GM19468 (cell line): ENCODE measurements around the gene F10.

Experiments used
- ATAC-seq: cut with Tn5 transposase; IDR thresholded peaks from one replicate; pipeline ENCODE4 v1.9.1; 2021; ENCODE audit warnings: mild to moderate bottlenecking, moderate library complexity, moderate number of reproducible peaks; ENCODE audit not compliant: unreplicated experiment; ENCODE audit errors: extremely low read depth

Gene F10

DNA sequence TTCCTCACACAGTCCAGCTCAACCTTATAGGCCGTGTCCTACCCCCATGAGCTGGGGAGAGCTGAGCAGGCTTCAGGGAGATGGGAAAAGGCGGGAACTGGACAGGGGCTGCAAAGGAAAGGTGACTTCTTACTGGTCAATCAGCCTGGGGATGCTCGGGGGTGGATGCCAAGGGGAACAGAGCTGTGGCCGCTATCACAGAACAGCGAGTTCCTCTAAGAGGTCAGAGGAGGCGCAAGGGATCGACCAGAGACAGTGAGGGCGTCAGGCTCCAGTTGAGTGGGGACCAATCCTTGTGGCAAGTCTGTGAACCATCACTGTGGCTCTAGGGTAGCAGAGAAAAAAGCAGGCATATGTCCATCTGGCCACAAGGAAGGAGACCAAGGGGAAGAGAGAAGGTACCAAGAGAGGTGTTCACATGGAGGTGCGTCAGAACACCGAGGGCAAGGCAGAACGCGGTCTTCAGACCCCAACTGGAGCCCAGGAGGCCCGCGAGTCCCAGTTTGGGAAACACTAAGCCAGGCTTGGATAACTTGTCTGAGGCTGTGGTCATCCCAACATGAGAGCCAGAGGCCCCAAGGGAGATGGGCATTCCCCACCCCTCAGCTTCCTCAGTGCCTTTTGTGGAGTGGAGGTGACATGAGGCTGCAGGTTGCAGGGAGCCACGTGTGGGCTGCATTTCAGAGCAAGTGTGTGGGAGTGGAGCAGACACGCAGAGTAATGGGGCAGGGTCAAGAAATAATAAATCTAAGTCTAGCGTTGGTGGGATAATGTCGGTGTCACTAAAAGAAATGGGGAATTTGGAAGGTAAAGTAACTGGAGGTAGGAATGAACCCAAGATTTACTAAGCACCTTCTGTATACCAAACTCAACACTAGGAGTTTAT, 3.9 kb downstream of the F10 start:
- no peak for ATAC-seq

DNA sequence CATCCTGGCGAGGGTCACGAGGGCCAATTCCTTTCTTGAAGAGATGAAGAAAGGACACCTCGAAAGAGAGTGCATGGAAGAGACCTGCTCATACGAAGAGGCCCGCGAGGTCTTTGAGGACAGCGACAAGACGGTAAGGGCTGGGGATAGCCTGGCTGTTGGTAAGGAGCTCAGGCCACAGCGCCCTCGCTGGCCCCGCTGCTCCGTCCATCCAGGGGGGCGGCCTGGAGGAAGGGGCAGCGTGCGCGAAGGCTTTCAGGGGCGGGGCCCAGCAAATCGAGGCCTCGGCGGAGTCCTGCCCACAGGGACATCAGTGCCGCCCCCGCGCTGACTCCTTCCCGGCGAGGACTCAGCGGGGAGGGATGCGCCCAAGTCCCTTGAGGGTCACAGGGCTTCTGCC, 6.9 kb downstream of the F10 start:
- ATAC-seq: no peak

DNA sequence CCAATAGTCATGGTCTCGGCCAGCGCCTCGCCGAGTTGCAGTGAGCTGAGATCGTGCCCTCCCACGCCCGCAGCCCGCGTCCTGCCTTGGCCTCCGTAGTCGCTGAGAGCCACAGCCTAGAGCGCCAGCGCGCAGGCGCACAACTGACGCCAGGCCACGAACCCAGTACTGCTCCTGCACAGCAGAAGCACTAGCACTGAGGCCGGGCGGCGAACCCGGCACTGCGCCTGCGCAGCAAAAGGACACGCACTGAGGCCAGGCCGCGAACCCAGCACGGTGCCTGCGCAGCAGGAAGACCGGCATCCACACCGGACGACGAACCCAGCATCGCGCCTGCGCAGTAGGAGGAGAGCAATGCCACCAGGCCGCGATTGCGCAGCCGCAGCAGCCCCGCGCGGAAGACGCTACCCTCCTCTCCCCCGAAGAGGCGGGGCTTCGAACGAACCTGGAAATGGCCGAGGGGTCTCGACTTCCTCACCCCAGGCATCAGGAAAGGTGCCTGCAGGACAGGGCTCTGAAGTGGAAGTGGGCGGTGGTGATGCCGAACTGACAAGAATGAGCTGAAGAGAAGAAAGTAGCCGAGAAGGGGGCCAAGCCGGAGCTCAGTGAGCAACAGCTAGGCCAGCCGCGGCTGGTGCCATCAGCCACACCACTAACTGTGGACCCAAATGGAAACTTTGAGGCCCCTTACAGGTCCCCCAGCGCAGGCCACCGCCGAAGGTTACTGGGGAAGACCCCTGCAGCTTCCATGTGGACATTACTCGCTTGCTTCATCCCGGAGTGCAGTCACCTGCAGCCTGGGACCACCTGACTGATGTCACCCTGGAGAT, 7.5 kb downstream of the F10 start:
- ATAC-seq: no peak

DNA sequence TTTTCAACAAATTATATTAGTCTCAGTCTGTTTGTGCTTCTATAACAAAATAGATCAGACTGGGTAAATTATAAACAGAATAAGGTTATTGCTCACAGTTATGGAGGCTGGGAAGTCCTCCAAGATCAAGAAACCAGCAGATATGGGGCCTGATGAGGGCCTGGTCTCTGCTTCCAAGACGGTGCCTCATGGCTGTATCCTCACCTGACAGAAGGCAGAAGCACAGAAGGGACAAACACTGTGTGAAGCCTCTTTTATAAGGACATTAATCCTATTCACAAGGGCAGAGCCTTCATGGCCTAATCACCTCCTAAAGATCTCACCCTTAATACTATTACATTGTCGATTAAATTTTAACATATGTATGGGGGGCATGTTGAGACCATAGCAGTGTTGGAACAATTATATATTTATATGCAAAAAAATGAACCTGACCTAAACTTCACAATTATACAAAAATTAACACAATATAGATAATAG, 12.7 kb downstream of the F10 start:
- ATAC-seq: no peak

DNA sequence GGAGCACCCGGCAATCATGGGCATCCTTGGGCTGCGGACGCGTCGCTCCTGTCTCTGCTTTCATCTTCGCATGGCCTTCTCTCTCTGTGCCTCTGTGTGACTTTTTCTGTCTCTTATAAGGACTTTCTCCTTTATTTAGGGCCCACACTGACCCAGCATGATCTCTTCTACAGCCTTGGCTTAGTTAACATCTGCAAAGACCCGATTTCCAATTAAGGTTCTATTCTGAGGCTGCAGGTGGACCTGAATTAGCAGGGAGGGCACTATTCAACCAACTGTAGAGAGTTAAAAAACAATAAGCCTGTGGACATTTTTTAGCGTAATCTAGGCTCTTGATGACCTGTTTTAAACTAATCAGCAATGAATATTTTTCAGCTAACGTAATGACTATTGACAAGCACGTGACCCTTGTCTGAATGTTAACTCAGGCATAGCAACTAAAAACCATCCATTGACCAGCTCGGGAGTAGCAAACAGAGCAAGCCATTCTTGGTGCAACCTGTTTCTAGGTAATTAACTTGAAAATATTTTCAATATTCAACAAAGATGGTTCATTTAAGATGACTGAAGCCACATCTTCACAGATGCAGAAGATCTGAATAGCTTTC, 15.2 kb downstream of the F10 start:
- no peak for ATAC-seq

DNA sequence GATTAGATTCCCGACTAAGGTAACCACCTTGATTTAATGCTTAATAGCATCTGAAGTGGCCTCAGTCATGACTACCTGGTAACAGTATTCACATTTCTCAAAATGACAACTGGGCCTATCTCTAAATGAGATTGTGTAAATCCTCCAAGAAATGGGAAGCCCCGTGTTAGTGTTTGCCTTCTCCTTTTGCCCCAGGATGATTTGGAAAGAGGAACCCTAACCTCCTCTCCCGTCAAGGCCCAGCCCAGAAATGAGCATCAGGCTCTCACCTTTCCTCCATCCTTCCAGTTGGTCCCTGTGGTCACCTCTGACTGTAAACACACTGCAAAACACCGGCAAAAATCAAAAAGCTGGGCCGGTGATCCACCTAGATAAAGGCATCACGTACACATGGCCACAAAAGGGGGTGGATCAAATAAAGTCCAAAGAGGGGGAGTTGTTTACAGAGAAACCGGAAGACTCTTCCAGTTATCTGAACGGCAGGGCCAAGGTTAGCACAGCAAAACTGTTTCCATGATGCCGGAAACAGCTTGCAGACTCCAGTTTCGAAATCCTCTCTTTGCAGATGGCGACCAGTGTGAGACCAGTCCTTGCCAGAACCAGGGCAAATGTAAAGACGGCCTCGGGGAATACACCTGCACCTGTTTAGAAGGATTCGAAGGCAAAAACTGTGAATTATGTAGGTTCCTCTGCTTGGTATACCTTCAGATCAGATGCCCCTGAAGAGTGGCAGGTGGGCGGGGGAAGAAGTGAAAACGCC, 16.4 kb downstream of the F10 start:
- ATAC-seq: no peak

DNA sequence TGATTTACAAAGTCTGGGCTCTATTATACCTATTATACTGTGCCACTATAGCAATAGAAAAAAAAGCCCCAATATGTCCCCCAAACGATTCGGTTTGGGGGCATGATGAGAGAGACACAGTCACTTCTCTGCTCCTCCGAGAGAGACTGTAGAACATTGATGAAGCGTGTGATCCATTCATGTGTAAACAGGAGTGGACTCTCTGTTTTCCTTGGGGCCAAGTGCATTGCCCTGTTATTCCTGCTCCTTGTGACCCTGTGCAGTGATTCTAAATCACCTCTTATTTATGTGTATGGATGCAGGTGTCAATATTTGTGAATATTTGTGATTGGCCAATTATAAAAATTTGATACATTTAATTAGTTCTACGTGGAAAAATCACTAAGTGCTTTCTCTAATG, 17.0 kb downstream of the F10 start:
- no peak for ATAC-seq

DNA sequence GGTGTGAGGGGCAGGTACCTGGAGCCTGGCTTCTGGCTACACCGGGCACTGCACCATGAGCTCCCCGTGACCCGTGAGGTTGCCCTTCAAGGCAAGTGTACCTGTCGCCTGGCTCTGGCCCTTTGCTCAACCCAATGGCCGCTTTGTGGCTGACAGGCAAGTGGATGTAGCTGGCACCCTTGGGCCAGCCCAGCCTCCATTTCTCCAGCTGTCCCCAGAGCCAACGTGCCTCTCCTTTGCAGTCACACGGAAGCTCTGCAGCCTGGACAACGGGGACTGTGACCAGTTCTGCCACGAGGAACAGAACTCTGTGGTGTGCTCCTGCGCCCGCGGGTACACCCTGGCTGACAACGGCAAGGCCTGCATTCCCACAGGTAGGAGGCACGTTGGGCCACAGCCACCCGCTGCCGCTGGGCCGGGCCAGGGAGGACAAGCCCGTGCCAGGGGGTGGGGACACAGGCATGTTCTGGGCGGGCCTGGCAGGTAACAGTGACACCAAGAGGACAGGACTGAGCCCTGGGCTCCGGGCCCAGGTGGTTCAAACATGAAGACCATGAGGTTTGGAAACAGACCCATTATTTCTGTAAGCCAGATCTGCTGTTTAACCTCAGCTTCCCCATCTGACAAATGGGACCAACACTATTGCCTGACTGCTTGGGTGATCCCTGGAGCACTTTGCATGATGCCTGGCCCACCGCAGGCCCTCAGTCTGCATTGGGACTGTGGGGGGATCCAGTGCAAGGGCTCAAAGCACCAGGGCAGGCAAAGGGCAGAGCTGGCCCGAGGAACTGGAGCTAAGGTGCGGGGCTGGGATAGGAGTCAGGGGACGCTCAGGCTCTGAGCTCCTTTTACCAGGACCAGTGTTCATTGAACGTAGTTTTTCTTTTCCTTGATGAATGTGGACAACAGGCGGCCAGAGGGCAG, 18.3 kb downstream of the F10 start:
- ATAC-seq: no peak

DNA sequence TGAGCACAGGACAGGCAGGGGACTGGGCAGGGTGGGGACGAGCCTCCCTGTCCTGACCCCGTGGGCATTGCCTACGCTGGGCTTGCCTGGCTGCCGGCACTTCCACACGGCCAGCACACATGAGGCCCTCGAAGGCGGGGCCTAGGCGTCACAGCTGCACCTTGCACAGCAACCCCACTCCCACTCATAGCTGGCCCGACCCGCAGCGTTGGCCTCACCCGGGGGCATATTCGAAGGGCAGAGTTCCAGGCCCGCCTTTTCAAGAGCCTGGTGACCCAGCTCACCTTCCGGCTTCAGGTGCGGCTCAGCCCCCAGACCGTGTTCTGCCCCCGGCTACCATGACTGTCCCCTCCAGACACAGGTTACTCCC, 19.0 kb downstream of the F10 start:
- ATAC-seq: no peak

DNA sequence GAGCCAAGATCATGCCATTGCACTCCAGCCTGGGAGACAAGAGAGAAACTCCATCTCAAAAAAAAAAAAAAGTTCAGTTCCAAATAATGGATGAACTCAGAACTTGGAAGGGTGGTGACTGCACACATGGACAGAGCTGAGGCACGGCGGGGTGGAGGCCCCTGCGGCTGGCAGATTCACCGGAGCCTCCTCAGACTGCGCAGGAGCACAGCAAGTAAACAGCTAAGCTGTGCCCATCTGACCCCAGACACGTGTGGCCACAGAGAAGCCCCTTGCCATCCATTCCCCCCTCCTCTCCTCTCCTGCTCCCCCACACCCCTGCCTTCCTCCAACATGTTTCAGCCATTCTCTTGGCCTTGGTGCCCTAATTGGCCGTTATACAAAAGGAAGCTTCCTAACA, 20.3 kb downstream of the F10 start:
- ATAC-seq: no peak

DNA sequence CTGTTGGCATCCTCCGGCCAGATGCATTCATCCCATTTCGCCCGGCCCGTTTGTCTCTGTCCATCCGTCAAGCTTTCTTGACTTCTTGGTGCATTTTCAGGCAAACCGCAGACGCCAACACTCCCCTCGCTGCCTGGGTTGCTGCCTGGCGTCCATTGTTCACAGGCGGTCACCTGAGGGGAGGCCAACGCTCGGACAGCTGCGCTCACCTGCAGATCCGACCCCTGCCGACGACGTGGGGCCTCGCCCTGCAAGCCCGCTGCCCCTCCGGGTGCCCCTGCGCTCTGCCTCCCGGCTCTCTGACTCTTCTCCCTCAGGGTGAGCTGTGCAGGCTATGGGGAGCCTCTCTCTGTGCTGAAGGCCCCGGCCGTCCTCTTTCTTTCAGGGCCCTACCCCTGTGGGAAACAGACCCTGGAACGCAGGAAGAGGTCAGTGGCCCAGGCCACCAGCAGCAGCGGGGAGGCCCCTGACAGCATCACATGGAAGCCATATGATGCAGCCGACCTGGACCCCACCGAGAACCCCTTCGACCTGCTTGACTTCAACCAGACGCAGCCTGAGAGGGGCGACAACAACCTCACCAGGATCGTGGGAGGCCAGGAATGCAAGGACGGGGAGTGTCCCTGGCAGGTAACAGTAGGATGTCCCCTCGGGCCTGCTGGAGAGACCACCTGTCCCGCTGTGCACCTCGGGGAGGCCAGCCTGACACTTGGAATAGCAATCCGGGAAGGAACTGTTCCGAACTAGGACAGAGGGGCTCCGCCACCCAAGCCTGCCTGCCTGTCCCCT, 21.1 kb downstream of the F10 start:
- no peak for ATAC-seq

DNA sequence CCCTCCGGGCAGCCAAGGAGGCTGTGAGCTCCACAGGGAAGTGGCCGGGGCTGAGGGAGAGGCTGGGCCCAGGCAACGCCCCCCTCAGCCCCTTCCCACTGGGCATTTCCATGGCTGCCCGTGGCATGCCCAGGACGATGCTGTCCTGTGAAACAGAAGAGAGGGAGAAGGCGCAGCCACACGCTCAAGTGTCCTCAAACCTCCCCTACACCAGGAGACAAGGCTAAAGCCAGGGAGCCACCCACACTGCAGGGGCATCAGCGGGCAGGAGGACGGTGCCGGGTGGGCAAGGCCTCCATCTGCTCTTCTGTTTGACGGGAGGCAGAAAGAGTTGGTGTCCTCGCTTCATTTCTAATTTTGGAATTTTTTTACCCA, 21.6 kb downstream of the F10 start:
- ATAC-seq: no peak

DNA sequence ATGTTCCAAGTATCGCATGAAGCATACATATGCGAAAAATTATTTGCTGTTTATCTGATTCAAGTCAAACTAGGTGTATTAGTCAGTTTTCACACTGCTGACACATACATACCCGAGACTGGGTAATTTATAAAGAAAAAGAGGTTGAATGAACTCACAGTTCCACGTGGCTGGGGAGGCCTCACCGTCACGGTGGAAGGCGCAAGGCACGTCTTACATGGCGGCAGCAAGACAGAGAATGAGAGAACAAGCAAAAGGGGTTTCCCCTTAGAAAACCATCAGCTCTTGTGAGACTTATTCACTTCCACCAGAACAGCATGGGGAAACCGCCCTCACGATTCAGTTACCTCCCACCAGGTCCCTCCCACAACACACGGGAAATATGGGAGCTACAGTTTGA, 22.9 kb downstream of the F10 start:
- no peak for ATAC-seq

DNA sequence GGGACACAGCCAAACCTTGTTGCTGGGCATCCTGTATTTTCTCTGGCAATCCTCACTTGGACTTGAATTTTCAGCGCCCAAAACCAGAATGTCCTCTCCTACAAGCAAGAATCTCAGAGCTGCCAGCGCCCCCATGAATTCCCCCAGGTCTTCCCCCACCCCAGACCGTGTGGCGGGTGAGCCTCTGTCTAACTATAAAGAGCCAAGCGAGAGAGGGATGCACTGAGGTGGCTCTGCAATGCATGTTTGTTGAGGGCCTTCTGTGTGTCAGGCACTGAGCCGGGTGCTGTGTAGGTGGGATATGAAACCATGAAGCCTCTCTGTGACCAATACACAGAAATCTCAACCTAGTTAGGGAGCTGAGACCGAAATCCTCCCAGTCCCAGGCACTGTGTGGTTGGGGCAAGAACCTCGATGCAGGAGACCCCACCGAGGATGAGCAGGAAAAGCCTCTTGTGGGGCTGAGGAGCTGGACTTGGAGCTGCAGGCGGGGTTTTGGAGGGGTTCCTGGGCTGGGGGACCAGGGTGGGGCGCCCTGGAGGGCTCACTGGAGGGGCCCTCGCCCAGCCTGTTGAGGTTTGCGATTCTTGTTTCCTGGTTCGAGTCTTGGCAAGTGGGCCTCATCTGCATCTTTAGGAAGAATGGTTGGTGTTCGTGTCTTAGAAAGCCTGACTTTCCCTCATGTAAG, 23.5 kb downstream of the F10 start:
- ATAC-seq: no peak

DNA sequence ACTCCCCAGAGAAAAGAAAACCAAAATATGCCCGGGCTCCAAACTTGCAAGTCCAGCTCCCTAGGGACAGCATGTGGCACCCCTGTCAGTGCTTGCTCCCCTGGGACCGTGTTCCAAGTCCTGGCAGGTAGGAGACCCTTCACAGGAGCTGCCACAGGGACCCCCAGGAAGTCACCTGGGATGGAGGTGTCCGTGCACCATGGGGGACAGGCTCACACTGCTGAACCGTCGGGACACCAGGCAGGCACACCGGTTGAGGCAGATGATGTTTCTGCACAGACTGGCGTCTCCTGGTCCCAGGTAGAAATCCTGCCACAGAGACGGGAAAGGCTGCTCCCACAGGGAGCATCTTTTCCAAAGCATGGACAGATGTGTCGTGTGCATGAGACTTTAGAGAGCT, 24.2 kb downstream of the F10 start:
- ATAC-seq: no peak

DNA sequence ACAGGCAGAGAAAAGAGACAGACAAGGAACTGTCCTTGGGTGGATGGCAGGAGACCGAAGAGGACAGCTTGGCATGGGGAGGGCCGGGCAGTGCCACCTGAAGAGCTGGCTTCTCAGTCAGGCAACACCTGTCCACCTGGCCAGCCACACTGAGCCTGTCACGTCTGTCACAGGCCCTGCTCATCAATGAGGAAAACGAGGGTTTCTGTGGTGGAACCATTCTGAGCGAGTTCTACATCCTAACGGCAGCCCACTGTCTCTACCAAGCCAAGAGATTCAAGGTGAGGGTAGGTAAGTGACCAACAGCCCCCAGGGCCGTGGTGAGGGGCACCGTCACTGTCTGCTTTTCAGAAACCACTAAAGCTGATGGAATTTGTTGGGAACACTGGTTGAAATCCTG, 24.6 kb downstream of the F10 start:
- ATAC-seq: no peak

DNA sequence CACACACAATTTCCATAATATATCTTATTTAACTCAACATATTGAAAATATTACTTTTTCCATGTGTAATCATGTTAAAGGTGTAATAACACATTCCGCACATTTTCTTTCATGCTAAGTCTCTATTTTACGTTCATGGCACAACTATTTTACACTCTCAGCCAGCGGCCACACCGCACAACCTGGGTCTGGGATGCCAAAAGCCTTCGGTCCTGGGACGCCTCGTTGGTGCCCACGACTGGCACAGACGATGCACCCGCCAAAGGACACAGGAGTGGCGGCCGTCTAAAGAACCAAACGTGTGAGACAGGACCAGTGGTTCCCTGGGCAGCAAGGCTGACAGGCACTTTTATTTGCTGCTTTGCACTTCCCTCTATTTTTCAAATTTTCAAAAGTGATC, 25.8 kb downstream of the F10 start:
- ATAC-seq: no peak

DNA sequence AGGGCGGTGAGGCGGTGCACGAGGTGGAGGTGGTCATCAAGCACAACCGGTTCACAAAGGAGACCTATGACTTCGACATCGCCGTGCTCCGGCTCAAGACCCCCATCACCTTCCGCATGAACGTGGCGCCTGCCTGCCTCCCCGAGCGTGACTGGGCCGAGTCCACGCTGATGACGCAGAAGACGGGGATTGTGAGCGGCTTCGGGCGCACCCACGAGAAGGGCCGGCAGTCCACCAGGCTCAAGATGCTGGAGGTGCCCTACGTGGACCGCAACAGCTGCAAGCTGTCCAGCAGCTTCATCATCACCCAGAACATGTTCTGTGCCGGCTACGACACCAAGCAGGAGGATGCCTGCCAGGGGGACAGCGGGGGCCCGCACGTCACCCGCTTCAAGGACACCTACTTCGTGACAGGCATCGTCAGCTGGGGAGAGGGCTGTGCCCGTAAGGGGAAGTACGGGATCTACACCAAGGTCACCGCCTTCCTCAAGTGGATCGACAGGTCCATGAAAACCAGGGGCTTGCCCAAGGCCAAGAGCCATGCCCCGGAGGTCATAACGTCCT, 26.4 kb downstream of the F10 start:
- ATAC-seq: no peak
